Stimulated activated CD4-positive, alpha-beta T cell treated with anti-CD3 and anti-CD28 coated beads, Interleukin-12 subunit alpha, Interleukin-12 subunit beta, amount 100 ng/mL, for 48 hours (primary cell): ENCODE results near the gene SSC5D.
"Not testable (repeated sequence)": the region's sequence is repeated elsewhere in the genome, so short reads cannot be mapped to it uniquely, and the experiment has no call there.

Experiments
- DNase-seq, 3 donors: peaks; one replicate each; pipeline ENCODE4 v3.0.0-alpha.2; 2020; ENCODE audit warnings: low read depth in 2 of 3, low spot score in 1 of 3

Gene SSC5D

GRCh38 chr19:55502197-55502952, 14.1 kb downstream of the SSC5D start:
- DNase-seq = no peak

DNA sequence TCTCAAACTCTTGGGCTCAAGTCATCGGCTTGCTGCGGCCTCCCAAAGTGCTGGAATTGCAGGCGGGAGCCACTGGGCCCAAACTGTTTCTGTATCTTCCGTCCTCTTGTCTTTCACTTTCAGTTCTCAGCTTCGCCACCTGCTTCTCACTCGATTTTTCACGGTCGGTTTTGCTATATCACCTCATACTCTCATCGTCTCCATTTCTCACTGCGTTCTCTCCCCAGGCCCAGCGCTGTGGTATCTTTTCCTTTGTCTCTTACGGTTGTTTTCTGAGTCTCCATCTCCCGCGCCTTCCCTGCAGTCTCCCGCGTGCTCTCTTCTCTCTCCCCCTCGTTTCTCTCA, 14.9 kb downstream of the SSC5D start:
- no peak for DNase-seq

- peak; percentile 87 to 93 (median 89) for DNase-seq
Measured at GRCh38 chr19:55503502-55504251, 15.4 kb downstream of the SSC5D start.

DNA sequence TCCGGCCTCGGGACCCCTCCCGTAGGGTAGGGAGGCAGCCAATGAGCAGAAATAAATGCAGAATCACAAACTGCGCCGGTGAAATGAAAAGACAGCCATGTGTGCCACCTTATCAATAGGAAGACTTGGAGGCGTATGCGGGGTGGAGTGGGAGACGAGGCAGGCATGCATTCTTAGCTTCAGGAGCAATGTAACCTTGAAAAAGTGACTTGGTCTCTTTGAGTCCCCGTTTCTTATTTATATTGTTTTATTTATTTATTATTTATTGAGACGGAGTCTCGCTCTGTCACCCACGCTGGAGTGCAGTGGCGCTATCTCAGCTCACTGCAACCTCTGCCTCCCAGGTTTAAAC, 16.0 kb downstream of the SSC5D start:
- no peak for DNase-seq

DNA sequence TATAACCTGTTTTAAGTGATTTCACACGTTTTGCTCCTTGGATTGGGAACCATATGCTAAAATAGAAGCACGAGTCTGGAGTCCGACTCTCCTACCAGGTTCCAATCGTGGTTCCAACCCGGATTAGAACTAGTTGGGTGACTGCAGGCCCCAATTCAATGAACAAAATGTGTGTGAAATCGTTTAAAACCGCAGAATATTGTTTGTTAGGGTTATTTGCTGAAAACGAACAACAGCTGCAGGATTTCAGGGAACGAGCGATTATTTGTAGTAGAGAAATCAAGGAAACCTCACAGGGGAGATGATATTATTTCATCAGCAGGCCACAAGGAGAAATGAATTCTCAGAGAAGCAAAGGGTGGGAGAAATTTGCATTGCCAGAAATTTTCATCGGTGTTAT, 16.7 kb downstream of the SSC5D start:
- no peak for DNase-seq

- no peak for DNase-seq
Measured at GRCh38 chr19:55508120-55508519, 19.9 kb downstream of the SSC5D start.

DNA sequence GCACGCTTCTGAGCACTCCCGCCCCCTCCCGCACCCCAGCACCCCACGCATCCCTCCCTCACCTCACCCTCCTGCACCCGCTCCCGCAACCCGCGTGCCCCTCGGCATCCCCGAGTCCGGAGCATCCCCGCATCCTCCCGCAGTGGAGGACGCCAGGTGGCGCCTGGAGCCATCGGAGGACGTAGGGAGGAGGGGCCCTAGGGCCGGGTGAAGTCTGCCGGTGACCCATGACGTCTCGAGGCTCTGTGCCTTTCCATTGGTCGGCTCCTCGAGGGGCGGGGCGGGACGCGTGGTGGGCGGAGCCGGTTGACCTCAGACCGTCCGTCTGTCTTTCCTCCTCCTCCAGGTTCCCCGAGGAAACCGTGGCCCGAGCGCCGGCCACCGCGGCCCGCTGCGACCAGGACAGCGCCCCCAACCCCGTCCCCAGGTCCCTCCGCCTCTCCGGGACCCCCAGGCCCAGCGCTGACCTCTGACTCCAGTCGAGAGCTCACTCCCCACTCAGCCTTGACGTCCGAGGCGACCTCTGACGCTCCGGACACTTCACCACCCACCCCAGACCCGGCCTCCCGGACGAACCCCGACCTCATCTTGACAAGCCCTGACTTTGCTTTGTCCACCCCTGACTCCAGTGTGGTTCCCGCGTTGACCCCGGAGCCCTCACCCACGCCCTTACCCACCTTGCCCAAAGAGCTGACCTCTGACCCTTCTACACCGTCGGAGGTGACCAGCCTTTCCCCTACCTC, 28.8 kb downstream of the SSC5D start:
- peak; percentile 88 to 94 (median 89) for DNase-seq

DNA sequence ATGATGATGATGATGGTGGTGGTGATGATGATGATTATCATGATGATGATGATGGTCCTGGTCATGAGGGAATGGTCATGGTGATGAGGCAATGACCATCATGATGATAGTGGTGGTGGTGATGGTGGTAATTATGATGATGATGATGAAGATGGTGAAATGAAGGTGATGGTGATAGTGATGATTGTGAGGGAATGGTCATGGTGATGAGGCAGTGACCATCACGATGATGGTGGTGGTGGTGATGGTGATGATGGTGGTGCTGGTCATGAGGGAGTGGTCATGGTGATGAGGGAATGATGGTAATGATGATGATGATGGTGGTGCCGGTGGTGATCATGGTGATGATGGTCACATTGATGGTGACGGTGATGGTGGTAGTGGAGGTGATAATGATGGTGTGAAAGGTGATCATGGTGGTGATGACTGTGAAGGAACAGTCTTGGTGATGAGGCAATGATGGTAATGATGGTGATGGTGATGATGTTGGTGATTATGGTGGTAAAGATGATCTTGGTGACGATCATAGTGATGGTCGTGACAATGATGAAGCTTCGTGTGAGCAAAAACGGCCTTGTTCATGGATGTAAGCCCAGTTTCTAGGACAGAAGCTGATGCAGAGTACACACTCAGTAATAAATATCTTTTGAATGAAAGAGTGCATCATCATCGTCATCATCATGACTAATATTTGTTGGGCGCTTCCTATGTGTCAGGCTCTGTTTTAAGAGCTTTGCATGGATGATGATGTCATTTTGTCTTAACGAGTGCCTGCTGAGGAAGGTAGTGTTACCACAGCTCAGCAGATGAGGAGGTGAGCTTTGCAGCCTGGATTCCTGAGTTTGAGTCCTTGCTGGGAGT, 31.4 kb downstream of the SSC5D start:
- no peak for DNase-seq

DNA sequence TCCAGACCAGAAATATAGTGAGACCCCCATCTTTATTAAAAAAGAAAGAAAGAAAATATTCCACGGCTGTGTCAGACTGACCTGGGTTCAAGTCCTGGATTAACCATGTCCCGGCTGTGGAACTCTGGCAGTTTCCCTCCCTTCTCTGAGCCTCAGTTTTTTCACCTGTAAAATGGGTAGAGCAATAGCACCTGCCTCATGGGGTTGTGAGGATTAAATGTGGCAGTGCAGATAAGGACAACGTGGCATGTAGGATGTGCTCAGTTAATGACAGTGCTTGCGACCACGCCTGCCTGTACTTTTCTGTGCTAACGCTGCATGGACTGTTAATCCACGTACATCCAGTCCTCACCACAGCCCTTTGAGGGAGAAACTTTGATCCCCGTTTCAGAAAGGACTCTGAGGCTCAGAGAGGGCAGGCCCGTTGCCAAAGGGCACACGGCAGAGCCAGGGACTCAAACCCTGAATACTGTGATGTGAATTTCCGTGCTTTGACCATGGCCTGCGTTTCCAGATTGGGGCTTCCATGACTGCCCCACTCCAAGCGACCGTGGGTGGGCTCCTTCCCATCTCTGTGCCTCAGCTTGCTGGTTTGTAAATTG, 32.6 kb downstream of the SSC5D start:
- no peak for DNase-seq

- no peak for DNase-seq
Measured at GRCh38 chr19:55525289-55526101, 37.3 kb downstream of the SSC5D start.

DNA sequence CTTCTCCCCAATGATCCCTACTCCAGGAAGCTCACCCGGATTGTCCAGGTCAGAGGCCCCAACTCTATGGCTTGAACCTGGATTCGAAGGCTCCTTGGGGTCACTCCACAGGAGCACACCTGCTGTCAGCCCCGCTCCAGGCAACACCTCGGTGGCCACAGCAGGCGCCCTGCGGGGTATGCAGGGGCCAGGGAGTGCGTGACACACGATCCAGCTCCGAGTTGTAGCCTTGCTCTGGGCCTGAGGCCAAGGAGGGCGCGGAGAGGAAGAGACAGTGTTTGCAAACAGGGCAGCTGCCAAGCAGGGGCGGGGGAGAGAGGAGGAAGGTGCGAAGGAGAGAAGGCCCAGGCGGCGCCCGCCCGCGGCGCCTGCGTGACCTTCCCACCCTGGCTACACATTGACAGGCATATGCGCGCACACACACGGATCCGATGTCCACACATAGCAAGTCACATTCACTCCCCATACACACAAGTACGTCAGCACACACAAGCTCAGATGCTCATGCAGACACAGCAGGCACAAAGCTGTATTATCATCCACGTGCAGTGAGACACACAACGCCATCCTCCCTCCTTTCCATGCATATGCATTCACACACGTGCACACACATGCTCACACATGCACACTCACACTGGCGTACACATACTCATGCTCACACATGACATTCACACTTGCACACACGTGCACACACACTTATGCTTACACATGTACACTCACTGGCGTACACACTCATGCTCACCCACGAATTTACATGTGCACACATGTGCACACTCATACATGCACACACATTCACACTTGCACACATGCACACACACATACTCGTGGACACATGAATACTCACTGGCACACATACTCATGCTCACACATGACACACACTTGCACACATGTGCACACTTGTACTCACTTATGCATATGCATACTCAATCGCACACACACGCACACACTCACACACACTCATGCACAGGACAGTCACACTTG, 38.3 kb downstream of the SSC5D start:
- no peak for DNase-seq

DNA sequence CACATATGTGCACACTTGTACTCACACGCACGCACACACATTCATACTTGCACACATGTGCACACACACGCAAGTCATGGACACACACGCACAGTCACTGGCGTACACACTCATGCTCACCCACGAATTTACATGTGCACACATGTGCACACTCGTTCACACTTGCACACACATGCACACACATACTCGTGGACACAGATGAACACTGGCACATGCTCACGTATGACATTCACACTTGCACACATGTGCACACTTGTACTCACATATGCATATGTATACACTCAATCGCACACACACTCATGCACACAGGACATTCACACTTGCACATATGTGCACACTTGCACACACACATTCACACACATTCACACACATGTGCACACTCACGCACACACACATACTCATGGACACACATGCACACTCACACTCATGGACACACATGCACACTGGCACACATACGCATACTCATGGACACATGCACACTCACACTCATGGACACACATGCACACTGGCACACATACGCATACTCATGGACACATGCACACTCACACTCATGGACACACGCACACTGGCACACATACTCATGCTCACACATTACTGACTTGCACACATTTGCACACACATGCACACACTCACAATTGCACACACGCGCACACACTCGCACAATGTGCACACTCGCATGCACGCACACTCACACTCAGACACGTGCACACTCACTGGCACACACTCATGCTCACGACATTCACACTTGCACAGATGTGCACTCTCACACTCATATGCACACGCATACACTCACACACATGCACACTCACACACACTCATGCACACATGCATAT, 39.2 kb downstream of the SSC5D start:
- no peak for DNase-seq

GRCh38 chr19:55528030-55528803, 40.0 kb downstream of the SSC5D start:
- no peak for DNase-seq

GRCh38 chr19:55529636-55530234, 41.5 kb downstream of the SSC5D start:
- DNase-seq = no peak

- no peak for DNase-seq
Measured at GRCh38 chr19:55530996-55531395, 42.8 kb downstream of the SSC5D start.

- DNase-seq = not testable (repeated sequence)
Measured at GRCh38 chr19:55534280-55534679, 46.0 kb downstream of the SSC5D start.
